Frontal cortex (tissue), 4 donors: ENCODE results near the gene KAT2A. TPM values are rescaled to one million over a fixed set of nuclear protein-coding genes. Genes with fewer than 3 reads are reported as not detected.

Experiments
- DNase-seq, 2 donors: peaks; one replicate each; pipeline ENCODE4 v3.0.0; 2012; ENCODE audit warnings: low spot score in 2 of 2
- FAIRE-seq: peaks from 2 replicates; lab custom pipeline; 2012; peaks lifted over from hg19 to GRCh38; lab: Jason Lieb, UNC
- total RNA-seq: library from RNA; depleted of rRNA; stranded (reverse); fragments of >200 nt; gene quantifications from one replicate; pipeline ENCODE4 v1.2.3, GENCODE V29; 2014
- donor health status: control.
- donor health status: control.
- donor health status: control.

Gene KAT2A
- total RNA-seq, 1 donor from 2014 or later, result 10.2 TPM

DNA sequence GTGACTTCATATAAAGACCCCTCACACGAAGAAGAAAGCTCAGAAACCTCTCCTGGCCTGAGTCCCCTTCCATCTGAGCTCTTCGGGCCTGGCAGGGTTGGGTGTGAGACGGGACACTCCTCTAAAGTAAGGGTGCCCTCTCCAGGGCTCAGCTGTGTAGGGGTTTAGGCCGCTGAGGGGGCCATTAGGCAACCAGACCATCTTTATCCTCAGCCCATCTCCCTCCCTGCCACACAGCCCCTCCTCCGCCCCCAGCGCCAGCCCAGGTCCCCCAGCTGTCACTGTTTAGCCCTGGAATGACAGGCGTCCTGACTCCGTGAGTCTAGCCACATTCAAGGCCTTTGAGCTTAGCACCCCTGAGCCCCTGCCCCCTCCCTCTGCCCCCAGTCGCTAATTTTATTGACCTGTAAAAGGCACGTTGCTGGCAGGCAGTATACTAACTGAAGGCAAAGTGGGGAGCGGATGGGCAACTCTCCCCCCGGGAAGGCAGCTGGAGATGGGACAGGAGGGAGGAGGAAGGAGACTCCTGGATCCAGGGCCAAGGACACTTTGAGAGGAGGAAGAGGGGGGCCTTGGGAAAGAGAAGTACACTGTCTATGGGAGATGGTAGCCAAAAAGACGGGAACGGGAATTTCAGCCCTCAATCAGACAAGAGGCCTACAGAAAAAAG lies 22.3 kb downstream of the KAT2A start:
- FAIRE-seq (no peak), DNase-seq (no peak)

DNA sequence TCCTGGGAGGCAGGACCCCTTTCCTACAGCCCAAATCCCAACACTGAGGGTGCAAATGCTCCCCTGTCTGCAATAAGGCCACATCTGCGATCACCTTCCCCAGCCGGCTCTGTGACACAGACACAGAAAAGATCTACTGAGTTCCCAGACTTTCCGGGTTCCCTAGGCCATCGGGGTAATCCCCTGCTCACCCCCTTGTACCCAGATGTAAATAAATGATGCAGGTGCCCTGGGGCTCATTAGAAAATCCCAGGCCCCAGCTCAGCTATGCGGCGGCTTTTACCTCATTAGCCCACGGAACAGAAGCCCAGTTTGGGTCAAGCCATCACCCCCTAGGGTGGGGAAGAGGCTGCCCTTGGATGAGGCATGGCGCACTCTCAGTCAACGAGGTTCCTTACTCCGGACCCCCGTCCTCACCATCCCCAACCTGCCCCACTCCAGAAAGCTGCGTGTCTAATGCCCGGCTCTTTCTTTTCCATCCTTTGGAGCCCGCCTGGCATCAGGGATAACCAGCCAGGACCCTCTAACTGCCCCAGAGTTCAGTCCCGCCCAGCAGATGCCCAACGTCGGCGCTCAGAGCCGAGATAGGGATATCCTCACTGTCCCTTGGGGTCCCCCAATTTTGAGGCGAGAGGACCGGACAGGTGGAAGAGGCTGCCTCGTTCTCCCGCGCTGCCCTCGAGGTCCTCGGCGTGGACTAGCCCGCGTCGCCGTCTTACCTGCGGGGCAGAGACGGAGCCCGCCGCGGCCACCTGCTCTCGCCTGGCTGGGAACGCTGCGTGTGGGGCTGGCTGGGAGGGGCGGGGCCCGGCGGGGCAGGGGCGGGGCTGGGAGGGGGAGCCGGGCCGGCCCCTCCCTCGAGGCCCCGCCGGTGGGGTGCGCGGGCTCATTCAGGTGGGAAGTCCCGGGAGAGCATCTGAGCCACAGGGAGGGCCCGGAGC lies 23.2 kb downstream of the KAT2A start, which contains the start of gene ZNF385C:
ZNF385C (minus strand) TSS at position 783 of the 941 bp plus-strand sequence. CDS start 35,417 bp downstream, outside the sequence.
- no peak for DNase-seq
- no peak for FAIRE-seq

DNA sequence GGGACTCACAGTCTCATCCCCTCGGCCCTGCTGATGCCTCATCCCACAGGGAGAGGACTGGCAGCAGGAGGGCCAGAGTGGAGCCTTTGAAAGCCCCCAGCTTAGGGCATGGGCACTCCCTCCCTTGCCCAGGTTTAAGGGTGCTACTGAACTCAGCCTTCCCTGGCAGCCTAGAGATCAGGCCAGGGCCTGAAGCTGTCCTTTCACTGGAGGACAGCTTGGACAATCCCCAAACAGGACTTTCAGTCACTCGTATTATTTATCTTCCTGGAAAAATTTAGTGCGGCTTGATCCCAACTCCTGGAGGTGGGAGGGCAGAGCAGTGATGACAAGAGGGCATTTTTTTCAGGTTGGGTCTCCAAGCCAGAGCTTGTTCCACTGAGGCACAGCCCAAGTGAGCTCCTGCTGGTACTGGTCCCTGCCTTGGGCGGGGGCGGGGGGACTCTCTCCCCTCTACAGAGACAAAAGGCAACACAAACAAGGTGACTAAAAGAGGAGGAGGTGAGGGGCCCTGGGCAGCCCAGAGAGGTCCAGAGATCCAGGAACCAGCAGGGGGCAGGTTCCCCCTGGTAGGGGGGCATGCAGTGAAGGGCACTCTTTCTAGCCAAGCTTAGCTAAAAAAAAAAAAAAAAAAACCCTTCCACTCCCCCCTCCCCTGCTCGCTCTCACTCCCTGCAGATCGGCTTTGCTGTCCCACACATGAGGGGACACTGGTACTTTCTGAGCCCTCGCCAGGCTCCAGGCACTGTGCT lies 24.6 kb downstream of the KAT2A start:
- DNase-seq (no peak), FAIRE-seq (no peak)

DNA sequence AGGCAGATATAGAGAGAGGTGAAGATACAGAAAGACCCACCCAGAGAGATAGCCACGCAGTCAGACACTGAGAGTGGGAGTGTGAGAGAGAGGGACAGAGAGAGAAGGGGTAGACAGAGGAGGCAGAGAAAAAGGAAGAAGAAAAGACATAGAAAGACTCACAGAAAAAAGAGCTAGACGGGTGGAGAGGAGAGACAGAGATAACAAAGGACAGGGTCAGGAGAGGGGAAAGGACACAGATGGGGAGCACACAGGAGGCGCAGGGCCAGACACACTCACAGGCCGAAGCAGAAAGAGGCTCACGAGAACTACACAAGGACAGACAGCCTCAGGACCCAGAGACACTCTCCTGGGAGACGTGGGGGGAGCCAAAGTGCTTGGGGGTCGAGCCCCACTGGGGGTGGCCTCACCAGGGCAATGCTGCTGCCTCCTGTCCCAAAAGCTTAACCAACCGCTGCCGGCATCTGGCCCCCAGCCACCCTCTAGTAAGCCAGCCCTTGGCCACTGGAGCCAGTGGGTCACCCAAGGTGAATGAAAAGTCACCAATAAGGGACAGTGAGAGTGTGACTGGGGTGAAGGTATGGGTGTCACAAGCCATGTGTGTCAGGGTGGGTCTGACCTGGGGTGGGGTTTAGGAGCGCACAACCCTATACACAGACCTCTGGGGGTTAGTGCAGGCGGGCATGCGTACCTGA lies 26.6 kb downstream of the KAT2A start:
- FAIRE-seq (no peak), DNase-seq (no peak)

DNA sequence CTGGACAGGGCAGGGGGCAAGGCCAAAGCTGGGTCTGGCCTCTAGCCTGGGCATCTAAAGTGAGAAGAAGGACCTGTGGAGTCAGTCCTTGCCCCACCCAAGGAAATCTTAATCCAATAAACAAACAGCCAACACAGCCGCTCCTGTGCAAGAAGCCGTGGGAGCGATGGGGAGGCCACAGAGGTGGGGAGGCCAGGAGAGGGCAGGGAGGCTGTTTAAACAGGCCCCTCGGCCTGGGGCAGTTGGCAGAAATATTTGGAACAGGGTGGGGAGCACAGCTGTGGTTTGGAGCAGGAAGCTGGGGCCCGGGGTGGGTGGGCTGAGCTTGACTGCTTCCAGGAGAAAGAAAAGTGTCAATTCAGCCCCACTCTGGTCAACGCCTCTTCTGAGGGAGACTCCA lies 28.2 kb downstream of the KAT2A start:
- DNase-seq (no peak), FAIRE-seq (no peak)

DNA sequence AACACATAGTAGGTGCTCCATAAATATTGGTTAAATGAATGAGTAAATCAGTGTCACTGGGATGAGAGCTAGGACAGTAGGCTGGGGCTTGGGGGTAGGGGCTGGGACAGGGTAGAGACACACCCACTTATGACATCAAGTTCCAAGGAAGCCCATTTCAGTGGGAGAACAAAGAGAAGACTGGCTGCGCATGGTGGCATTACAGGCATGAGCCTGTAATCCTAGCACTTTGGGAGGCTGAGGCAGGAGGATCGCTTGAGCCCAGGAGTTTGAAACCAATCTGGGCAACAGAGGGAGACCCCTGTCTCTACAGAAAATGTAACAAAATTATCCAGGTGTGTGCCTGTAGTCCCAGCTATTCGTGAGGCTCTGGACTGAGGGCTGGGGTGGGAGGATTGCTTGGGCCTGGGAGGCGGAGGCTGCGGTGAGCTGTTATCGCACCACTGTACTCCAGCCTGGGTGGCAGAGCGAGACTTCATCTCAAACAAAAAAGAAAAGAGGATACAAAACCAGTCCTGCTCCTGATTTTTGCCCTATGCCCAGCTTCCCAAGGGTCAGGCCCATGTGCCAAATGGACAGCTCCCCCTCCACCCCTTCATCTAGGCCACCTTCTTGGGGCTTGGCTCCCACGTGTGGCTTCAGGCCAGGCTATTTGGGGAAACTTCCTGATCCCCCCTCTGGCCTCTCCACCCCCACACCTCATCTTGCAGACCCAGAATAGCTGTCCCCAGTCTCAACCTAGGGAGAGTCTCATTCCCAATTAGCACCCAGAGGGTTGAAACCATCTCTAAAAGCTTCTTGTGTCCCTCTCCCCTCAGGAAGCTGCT lies 30.0 kb downstream of the KAT2A start:
- FAIRE-seq, result no peak
- DNase-seq, result no peak

DNA sequence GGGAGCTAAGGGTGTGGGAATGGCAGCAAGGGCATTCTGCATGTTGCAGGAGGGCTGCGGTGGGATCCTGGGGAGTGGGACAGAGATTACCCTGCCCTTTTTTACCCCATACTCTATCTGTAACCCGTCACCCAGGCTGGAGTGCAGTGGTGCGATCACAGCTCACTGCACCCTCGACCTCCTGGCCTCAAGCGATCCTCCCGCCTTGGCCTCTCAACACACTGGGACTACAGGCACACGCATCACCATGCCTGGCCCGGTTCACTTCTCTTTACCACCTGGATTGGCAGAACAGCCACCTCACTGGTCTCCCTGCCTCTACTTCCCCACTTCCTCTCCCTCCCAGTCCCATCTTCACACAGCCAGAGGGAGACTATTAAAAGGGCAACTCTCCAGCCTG lies 32.4 kb downstream of the KAT2A start:
- FAIRE-seq, result no peak

DNA sequence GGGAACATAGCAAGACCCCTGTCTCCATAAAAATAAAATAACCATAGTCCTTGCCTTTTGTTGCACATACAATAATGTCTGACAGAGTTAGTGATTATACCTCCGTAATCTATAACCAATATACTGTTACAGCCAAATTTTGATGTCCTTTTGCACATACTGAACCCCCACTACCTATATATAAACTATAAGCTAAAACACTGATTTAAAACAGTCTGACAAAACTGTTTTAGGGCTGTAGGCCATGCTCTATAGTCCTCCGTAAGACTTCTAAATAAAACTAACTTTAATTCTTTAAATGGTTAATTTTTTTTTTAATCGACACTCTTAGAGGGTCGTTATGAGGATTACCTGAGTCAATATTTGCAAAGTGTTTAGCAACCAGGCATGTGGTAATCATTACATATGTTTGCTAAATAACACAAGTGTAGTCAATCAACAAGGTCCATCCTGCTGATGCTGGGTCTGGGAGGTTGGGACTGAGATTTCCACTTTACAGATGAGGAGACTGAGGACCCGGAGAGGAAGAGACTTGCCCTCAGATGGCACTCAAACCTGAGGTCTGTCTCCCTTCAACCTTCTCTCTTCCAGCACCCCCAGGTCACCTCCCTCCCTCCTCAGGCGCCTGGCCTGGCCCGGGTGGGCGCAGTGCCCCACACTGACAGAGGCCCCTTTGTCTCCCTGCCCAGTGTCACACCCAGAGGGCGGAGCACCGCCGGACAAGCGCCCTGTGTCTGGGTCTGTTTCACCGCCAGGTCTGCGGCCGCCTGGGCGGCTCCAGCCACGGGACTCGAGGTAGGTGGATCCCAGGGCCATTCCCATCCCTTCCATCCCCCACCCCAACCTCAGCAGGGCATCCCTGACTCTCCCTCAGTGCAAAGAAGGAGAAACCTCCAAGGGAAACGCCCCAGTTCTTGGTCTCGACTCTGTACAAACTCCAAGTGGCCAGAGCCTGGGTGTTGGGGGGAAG lies 33.1 kb downstream of the KAT2A start:
- DNase-seq (no peak), FAIRE-seq (no peak)

More for the DNA sequence above, 32.4 kb downstream of the KAT2A start:
- no peak for DNase-seq

DNA sequence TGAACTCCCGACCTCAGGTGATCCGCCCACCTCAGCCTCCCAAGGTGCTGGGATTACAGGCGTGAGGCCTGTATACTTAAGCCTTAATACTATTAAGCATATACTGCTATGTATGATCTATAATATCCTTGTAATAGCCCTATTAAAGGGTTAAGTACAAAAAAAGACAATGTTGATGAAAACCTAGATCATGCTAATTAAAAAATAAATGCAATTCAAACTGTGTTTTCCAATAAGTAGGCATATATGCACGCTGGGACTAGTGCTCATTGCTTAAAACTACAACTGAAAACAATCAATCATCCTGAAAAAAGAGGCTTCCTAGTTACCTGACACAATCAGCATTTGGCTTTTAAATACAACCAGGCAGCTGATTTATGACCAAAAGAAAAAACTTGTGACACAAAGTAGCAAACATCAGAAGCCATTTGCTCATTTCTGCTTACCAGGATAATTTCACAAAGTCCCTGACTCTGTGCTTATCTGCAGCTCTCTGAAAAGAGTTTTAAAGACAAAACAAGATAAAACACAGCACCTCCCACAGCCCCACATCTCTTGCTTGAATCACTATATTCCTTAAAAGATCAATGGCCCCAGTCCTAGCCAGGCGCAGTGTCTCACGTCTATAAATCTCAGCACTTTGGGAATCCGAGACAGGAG lies 34.0 kb downstream of the KAT2A start:
- FAIRE-seq (no peak), DNase-seq (no peak)

DNA sequence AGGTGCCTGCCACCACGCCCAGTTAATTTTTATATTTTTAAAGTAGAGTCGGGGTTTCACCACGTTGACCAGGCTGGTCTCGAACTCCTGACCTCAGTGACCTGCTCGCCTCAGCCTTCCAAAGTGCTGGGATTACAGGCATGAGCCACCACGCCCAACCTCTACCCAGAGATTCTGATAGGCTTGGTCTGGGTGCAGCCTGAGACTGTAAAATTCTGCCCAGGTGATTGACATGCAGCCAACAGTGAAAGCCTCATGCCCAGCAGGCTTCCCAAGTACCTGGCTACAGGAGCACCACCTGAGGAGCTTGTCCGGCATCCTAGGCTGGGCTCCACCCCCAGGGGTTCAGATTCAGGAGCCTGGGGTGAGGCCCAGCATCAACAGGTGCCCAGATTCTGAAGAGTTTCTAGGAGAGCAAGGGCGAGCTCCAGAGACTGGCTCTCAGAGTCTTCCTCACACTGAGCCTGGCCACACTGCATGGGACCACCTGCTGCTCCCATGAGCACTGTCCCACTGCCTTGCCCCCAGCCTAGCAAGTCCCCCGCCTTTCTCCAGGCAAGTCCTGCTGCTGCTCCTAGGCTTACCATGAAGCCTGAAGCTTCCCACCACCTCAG lies 39.5 kb downstream of the KAT2A start:
- DNase-seq, result no peak
- no peak for FAIRE-seq

DNA sequence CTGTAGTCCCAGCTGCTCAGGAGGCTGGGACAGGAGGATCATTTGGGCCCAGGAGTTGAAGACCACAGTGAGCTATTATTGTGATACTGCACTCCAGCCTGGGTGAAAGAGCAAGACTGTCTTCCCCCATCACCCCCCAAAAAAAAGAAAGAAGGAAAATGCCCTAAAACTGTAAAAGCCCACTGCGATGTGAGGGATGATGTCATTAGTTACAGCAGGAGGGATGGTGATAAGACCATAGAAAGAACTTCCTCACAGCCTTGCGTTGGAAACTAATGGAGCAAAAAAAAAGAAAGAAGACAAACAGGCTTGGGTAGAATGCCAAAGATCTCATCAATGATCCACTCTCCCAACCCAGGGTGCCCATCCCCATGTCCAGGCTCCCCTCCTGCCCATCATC lies 41.6 kb downstream of the KAT2A start:
- DNase-seq (no peak), FAIRE-seq (no peak)

DNA sequence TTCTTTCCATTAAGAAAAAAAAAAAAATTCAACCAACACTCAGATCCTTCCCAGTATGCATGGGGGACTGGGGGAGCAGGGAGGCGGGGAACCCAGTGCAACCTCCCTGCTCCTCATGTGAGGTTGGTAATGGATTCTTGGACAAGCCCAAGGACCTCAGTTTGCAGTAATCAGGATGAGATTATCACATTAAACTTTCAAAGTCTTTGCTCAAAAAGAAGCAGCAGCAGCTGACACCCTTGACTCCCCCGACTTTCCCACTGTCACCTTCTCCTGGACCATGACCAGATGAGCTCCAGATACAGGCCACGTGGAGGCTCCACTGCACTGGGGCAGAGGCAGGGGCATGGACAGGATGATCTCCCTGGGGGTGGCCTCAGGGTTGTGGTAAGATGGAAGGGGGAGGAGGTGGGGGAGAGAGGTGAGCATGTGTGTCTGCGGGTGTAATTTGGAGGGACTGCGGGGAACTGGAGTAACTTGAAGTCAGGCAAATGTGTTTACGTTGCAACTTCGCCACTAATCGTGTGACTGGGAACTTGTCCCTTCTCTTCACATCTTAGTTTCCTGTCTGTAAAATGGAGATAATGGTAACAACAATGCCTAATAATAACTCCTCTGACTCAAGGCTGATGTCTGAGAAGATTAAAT lies 42.6 kb downstream of the KAT2A start:
- no peak for FAIRE-seq
- no peak for DNase-seq

DNA sequence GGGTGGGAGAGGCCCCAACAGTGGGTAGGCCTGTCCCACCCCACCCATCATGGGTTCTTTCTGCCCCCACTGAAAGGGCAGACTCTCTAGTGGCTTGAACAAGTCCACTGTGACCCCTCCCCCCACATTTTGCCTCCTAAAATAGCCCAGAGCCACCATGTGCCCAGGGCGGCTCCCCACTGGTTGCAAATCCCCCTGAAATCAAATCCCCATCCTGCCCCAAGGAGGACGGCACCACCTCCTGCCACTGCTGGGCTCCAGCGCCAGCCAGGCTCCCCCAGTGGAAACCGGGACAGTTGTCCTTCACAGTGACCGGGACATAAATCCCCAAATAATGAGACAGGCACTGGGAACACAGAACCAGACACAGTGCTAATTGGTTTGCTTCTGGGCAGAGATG lies 43.4 kb downstream of the KAT2A start:
- no peak for FAIRE-seq
- no peak for DNase-seq

DNA sequence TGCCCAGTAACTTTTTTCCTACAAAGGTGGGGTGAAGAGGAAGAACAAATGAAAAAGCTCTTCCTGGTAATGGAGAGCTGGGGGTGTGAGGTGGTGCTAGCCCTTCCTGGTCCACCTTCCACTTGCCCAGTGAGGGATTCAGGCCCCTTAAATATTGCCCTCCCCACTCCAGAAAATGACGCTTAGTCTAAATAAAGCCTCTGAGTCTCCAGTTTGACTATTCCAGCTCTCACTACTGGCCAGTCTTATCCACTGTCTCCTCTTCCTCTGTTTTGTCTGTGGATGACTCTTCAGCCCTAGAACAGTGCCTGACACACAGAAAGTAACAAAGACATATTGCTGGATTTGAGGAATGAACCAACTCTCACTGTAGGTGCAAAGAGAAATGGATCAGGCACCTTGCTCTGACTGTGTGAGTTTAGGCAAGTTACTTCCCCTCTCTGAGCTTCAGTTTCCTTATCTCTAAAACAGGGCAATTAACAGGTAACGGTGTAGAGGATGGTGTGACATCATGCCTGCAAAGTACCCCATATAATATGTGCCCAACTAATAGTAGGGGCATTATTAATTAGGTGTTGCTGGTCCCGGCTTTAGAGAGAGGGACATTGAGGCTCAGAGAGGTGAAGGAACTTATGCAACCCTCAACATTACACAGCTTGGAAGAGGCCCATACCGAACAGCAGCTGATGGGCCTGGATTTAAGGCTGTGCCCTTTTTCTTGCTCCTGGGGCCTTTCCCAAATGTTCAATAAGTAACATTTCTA lies 44.2 kb downstream of the KAT2A start:
- no peak for FAIRE-seq
- no peak for DNase-seq

DNA sequence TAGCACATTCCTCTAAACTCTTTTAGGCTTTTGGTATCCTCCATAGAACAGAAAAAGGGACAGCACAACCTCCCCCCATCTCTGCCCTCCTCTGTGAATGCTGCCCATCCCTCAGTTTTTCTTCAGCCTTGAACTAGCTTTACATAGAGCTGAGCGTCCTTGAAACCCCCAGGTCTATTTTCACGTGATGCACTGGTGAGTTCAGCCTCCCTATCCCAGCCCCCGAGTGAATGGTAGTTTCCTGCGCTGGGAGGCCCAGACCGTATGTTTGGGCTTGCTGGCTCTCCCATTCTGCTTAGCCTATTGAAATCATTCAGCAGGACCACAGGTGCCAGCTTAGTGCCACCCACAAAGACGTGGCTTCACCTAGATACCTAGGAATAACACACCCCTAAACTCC lies 45.4 kb downstream of the KAT2A start:
- DNase-seq (no peak), FAIRE-seq (no peak)
